ENCODE data around the gene DCUN1D1. TPM values are rescaled to one million over a fixed set of nuclear protein-coding genes. Genes with fewer than 3 reads are reported as not detected.

Gene DCUN1D1
- total RNA-seq, 4 donors from 2014 or later = 31.1 to 57.7 (median 43.4) TPM

- TF ChIP-seq CTCF (IDR thresholded peaks at IDR 0.05; ENCODE audit: low read depth) = no peak
These were observed 32.5 kb downstream of the DCUN1D1 start for GRCh38 chr3:182947888-182948287.

- TF ChIP-seq CTCF (IDR thresholded peaks at IDR 0.05; ENCODE audit: low read depth) = no peak
These were observed 38.6 kb downstream of the DCUN1D1 start for GRCh38 chr3:182941719-182942118.

DNA sequence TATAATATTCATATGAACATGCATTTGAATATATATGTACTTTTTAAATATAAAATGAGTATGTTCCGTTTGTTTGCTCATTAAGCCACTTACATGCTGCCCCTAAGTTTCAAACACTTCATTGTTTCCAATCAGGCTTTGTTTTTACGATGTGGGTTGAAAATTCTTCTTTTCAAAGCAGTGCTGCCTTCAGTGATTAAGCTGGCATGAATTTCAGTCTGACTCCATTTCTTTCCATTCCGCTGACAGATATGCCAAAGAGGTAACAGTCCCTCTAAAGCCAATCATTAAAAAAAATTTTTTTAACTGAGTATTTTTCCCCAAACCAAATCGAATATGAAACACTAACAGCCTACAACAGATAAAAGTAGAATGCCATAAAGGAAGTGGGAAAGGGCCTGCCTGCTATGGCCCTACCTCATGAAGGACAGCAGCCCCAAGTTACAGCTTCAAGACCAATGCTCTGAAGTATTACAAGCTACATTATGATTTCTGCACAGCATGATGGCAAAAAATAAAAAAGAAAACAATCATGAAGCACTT lies 40.0 kb downstream of the DCUN1D1 start:
- TF ChIP-seq CTCF (IDR thresholded peaks at IDR 0.05; ENCODE audit: low read depth) = no peak

DNA sequence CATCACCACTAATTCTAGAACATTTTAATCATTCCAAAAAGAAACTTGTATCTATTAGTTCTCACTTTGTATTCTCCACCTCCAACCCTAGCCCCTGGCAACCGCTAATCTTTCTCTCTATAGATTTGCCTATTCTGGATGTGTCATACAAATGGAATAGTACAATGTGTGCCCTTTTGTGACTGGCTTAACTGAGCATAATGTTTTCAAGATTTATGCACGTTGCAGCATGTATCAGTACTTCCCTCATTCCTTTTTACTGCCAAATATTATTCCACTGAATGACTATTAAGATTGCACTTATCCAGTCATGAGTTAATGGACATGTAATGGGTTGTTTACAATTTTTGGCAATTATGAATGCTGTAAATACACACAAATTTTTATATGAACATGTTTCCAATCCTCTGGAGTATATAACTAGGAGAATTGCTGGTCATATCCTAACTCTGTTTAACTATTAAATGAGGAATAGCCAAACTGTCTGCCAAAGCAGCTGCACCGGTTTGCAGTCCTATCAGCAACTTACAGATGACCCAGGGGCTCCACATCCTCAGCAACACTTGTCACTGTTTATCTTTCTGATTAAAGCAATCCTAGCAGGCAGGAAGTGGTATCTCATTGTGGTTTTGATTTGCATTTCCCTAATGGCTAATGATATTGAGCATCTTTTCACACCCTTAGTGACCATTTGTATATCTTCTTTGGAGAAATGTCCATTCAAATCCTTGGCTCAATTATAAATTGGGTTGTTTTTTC lies 42.9 kb downstream of the DCUN1D1 start:
- TF ChIP-seq CTCF (IDR thresholded peaks at IDR 0.05; ENCODE audit: low read depth) = no peak

- no peak for TF ChIP-seq CTCF (IDR thresholded peaks at IDR 0.05; ENCODE audit: low read depth)
These were observed 43.4 kb downstream of the DCUN1D1 start for GRCh38 chr3:182936918-182937285.

GRCh38 chr3:182936239-182936917 lies 44.0 kb downstream of the DCUN1D1 start:
- TF ChIP-seq CTCF (IDR thresholded peaks at IDR 0.05; ENCODE audit: low read depth) = no peak

DNA sequence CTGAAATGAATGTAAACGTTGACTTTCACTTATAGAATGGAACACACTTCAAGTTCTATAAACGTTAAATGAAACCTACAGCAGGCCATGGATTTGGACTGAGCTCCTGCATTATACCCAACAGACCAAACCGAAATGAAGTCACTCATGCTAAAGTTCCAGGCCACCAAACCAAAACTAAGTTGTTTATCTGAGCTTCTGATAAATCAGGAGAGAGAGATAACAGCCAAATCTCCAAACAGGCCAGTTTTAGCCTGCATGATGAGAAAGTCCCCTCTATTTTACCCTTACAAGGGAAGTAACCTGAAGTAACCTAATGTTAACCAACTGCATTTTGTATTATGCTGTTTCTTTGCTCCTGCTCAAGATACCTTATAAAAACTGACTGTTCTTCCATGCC lies 44.5 kb downstream of the DCUN1D1 start:
- TF ChIP-seq CTCF (IDR thresholded peaks at IDR 0.05; ENCODE audit: low read depth) = no peak

All from subcutaneous adipose tissue (tissue), 4 donors.